Activated CD4-positive, alpha-beta T cell treated with anti-CD3 and anti-CD28 coated beads, Interleukin-2, amount 10 ng/mL, durations not matched to agents 7 days and 5 days (primary cell): ENCODE data around the gene ARHGEF26. TPM values are rescaled to one million over a fixed set of nuclear protein-coding genes. Genes with fewer than 3 reads are reported as not detected.

Experiments
- CTCF ChIA-PET: fragments of 350-600 bp; sonication (Branson Sonifier 250); formaldehyde crosslinking; loops from one replicate; lab custom pipeline; 2021; ENCODE audit warnings: antibody characterized with exemption; lab: Charles Lee
- POLR2A ChIA-PET: fragments of 350-600 bp; sonication (Branson Sonifier 250); formaldehyde crosslinking; loops from one replicate; lab custom pipeline; 2021; ENCODE audit warnings: antibody characterized with exemption; lab: Charles Lee
- DNase-seq: peaks from one replicate; pipeline ENCODE4 v3.0.0-alpha.2; 2020
- H3K27ac Mint-ChIP-seq: one replicate; pipeline ENCODE4 v1.8.0; 2021; ENCODE audit warnings: mild to moderate bottlenecking, moderate library complexity, mixed read lengths
- H3K27me3 Mint-ChIP-seq: one replicate; pipeline ENCODE4 v1.8.0; 2021; ENCODE audit warnings: mixed read lengths
- H3K36me3 Mint-ChIP-seq: one replicate; pipeline ENCODE4 v1.8.0; 2021; ENCODE audit warnings: low read depth, mixed read lengths
- H3K4me1 Mint-ChIP-seq: one replicate; pipeline ENCODE4 v1.8.0; 2021; ENCODE audit warnings: mixed read lengths
- H3K4me3 Mint-ChIP-seq: one replicate; pipeline ENCODE4 v1.8.0; 2021; ENCODE audit warnings: mild to moderate bottlenecking, moderate library complexity, mixed read lengths
- H3K9me3 Mint-ChIP-seq: one replicate; pipeline ENCODE4 v1.8.0; 2021; ENCODE audit warnings: mixed read lengths
- total RNA-seq, 2 experiments: library from RNA; stranded (reverse); gene quantifications; one replicate each; pipeline ENCODE4 v1.2.3, GENCODE V29; 2021

ARHGEF26 gene
- total RNA-seq, 2 experiments from 2014 or later: 0.02 to 0.06 TPM

DNA sequence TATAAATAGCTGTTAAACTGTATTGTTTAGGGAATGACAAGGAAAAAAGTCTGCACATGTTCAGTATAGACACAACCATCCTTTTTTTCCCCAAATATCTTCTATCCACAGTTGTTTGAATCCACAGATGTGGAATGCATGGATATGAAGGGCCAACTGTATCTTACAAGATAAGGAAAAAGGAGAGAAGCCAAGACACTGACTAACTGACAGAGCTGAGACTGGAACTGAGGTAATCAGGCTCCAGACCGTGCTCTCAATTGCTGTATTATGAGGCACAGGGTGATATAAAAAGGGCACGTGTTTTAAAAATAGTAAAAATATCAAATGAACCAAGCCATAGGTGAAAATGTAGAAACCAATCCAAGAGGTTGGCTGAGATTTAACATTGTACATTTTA is 154.1 kb downstream of the ARHGEF26 start:
- Mint-ChIP-seq H3K4me1 (no peaks in the 10 kb centered on the region), H3K27me3 (no peaks in the 10 kb centered on the region), H3K9me3 (no peaks in the 10 kb centered on the region), H3K27ac (no peak overlapping the region), H3K36me3 (peaks cover 61% of the 10 kb centered on the region), H3K4me3 (no peak overlapping the region)
- POLR2A ChIA-PET: no interaction called here
- CTCF ChIA-PET: no interaction called here
- DNase-seq: no peak

DNA sequence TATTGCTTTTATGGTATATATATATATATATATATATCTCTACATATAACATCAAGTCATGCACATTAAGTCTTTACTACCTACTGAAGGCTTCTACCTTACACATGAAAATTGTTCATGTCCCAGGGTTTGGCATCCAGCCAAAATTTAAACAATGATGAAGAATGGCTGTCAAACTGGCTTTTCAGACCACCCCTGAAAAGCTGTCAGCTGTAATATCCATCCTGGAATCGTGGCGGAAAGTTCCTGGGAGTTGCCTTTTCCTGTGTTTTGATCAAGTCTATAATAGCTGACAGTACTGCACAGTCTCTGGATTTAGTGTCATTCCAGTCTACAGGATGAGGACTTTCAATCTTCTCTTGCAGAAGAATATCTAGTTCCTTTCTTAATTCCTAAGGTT is 154.8 kb downstream of the ARHGEF26 start:
- no peaks in the 10 kb centered on the region for H3K27me3 Mint-ChIP-seq

DNA sequence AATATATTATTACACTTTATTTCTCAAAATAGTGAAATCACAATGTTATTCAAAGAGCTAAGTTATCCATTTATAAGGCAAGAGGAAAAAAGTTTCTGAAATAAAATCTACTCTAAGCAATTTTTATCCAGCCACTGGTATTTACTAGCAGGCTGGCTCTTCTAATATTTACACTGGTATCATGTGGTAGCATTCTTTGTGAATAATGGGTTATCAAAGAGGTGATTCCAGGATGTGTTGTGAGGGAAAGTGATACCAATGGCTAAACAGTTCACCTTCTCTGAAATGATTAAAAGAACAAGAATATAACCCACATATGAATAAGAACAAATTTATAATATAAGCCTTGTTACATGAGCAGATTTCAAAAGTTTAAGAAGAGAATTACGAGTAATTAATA is 159.0 kb downstream of the ARHGEF26 start:
- Mint-ChIP-seq H3K4me3 (no peak overlapping the region), H3K27me3 (no peaks in the 10 kb centered on the region), H3K9me3 (no peaks in the 10 kb centered on the region), H3K4me1 (peaks cover 3% of the 10 kb centered on the region), H3K27ac (no peak overlapping the region), H3K36me3 (peaks cover 57% of the 10 kb centered on the region)
- ChIA-PET POLR2A (no interaction called here), CTCF (no interaction called here)
- DNase-seq: no peak

More for the DNA sequence above, 154.8 kb downstream of the ARHGEF26 start:
- H3K4me3 Mint-ChIP-seq: no peak overlapping the region
- no peak overlapping the region for H3K27ac Mint-ChIP-seq
- no peak for DNase-seq
- peaks cover 59% of the 10 kb centered on the region for H3K36me3 Mint-ChIP-seq
- no peaks in the 10 kb centered on the region for H3K4me1 Mint-ChIP-seq
- CTCF ChIA-PET: no interaction called here
- POLR2A ChIA-PET: no interaction called here
- H3K9me3 Mint-ChIP-seq: no peaks in the 10 kb centered on the region

DNA sequence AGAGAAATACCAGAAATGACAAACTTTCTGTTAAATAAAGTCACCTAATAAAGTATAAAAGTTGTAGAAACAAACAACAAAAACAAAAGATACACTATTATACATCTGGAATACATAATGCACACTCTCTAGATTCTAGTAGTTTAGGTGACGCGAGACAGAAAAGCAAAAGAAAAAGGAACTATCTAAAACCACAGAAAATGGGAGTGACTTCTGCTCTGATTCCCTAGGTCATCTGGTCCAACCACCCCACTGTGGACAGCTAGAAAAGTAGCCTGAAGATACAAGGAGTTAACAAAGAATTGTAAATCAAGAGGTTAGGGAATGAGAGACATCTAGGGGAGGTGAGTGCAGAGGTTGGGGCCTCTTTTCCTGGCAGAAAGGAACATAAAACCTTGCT is 164.0 kb downstream of the ARHGEF26 start:
- no peak for DNase-seq
- no peaks in the 10 kb centered on the region for H3K27me3 Mint-ChIP-seq
- ChIA-PET CTCF (interaction anchor here (1.4 kb wide), 1 partner anchor 29 kb away, joined by 5 read pairs; no protein-coding TSS in a partner anchor), POLR2A (no interaction called here)
- no peaks in the 10 kb centered on the region for H3K9me3 Mint-ChIP-seq
- peaks cover 5% of the 10 kb centered on the region for H3K4me1 Mint-ChIP-seq
- H3K4me3 Mint-ChIP-seq: no peak overlapping the region
- peaks cover 49% of the 10 kb centered on the region for H3K36me3 Mint-ChIP-seq
- no peak overlapping the region for H3K27ac Mint-ChIP-seq

DNA sequence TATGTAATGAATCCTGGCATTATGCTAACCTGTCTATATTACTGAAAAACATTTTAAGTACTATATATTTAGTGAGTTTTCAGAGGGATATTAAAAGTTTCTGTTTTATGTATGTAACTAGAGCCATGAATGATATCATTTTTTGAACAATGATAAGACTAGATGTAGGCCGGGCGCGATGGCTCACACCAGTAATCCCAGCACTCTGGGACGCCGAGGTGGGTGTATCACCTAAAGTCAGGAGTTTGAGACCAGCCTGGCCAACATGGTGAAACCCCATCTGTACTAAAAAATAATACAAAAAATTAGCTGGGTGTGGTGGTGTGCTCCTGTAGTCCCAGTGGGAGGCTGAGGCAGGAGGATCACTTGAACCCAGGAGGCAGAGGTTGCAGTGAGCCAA is 169.0 kb downstream of the ARHGEF26 start:
- no peak overlapping the region for H3K27ac Mint-ChIP-seq

DNA sequence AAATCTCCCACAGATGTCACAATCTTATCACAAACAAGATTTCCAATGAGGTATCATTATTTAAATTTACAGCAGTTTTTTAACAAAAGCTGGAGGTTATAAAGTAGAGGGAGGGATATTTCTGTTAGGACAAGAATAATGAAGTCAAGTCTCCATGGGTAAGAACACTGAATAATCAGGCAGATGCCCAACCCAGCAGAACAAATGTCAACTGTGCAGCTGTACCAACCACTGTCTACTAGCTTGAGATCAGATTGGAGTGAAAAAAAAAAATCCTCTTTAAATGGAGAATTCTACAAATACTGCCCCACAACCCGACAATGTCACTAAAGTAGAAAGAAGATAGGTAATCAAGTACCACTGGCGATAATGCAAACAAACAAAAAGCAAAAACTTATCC is 172.8 kb downstream of the ARHGEF26 start:
- no peak overlapping the region for H3K27ac Mint-ChIP-seq
- peaks cover 46% of the 10 kb centered on the region for H3K36me3 Mint-ChIP-seq
- H3K27me3 Mint-ChIP-seq: no peaks in the 10 kb centered on the region
- no peak for DNase-seq
- POLR2A ChIA-PET: no interaction called here
- H3K4me1 Mint-ChIP-seq: no peaks in the 10 kb centered on the region
- H3K4me3 Mint-ChIP-seq: no peak overlapping the region
- H3K9me3 Mint-ChIP-seq: no peaks in the 10 kb centered on the region
- CTCF ChIA-PET: interaction anchor here (1.0 kb wide), 1 partner anchor 12 kb away, joined by 3 read pairs; no protein-coding TSS in a partner anchor

More for the DNA sequence above, 169.0 kb downstream of the ARHGEF26 start:
- no peaks in the 10 kb centered on the region for H3K9me3 Mint-ChIP-seq
- H3K36me3 Mint-ChIP-seq: peaks cover 50% of the 10 kb centered on the region
- no peak overlapping the region for H3K4me3 Mint-ChIP-seq
- no peaks in the 10 kb centered on the region for H3K27me3 Mint-ChIP-seq
- H3K4me1 Mint-ChIP-seq: peaks cover 2% of the 10 kb centered on the region
- no peak for DNase-seq
- ChIA-PET POLR2A (no interaction called here), CTCF (no interaction called here)

DNA sequence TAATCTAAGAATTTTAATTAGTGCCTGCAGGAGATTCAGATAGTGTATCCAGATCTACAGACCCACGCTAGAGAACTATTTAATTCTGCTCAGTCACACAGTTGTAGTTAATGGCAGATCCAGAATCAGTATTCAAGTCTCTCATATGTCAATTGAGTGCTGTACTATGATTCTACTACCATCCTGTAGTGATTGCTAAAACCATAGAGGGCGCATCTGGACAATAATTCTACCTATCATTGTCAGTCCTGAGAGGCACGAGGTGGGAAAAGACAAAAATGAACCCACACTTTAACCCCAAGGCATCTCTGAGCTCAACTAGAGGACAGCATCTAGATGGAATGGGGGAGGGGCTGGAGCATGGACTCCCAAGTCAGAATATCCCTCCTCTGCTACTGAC is 180.4 kb downstream of the ARHGEF26 start:
- POLR2A ChIA-PET: no interaction called here
- CTCF ChIA-PET: no interaction called here
- Mint-ChIP-seq H3K9me3 (no peaks in the 10 kb centered on the region), H3K4me3 (no peak overlapping the region), H3K36me3 (peaks cover 53% of the 10 kb centered on the region), H3K4me1 (no peaks in the 10 kb centered on the region), H3K27me3 (no peaks in the 10 kb centered on the region), H3K27ac (no peak overlapping the region)
- DNase-seq: no peak

DNA sequence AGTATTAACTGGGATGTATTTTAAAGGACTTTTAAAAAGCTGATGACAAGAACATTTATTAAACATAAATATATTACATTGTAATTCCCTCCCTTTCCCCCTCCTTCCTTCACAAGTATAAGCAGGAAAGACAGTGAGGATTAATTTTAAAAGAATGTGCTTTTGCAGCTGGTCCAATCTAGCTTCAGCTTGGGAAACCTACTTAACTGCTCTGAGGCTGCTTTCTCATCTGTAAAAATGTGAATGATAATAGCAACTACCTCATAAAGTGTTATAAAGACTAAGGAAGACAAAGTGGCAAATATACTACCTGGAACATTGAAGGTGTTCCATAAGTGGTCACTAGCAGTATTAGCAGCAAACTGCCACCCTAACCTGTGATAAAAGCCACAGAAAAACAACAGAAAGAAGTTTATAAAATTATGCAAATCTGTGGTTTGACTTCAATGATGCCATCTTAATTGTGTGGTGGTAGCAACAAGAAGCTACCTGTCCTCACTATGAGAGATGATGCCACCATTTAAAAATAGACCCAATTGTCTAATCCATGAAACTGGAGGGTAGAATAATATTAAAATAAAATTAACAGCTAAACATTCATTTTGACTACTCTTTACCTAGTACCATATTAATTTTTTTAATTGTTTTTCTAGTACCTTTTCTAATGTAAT is 183.1 kb downstream of the ARHGEF26 start:
- peaks cover 64% of the 10 kb centered on the region for H3K36me3 Mint-ChIP-seq
- H3K9me3 Mint-ChIP-seq: no peaks in the 10 kb centered on the region
- H3K27ac Mint-ChIP-seq: no peak overlapping the region
- ChIA-PET POLR2A (no interaction called here), CTCF (interaction anchor here (2.2 kb wide), 1 partner anchor 10 kb away, joined by 6 read pairs; no protein-coding TSS in a partner anchor)
- no peak for DNase-seq
- H3K27me3 Mint-ChIP-seq: no peaks in the 10 kb centered on the region
- H3K4me1 Mint-ChIP-seq: peaks cover 11% of the 10 kb centered on the region
- H3K4me3 Mint-ChIP-seq: no peak overlapping the region

DNA sequence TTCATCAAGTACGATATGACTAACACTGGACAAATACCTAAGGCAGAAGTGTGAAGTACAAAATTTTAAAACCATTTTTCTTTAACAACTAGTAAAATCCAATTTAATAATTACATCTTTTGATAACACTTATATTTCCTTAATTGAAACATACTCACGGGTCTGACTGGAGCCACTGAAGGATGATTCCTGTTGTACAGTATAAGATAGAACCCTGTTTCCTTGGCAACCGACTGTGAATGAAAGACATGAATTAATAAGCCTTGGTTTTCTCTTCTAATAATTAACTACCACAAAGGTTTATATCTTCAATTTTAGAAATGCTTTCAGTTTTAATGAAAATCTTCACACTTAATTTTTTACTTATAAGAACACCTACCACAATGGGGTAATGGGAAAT is 183.7 kb downstream of the ARHGEF26 start:
- Mint-ChIP-seq H3K4me1 (peaks cover 11% of the 10 kb centered on the region), H3K9me3 (no peaks in the 10 kb centered on the region), H3K27me3 (no peaks in the 10 kb centered on the region), H3K36me3 (peaks cover 68% of the 10 kb centered on the region), H3K27ac (no peak overlapping the region), H3K4me3 (no peak overlapping the region)
- ChIA-PET CTCF (interaction anchor here (1.3 to 2.2 kb wide), 2 partner anchors 9 to 17 kb away, joined by 4 to 6 read pairs; no protein-coding TSS in a partner anchor), POLR2A (no interaction called here)
- no peak for DNase-seq

DNA sequence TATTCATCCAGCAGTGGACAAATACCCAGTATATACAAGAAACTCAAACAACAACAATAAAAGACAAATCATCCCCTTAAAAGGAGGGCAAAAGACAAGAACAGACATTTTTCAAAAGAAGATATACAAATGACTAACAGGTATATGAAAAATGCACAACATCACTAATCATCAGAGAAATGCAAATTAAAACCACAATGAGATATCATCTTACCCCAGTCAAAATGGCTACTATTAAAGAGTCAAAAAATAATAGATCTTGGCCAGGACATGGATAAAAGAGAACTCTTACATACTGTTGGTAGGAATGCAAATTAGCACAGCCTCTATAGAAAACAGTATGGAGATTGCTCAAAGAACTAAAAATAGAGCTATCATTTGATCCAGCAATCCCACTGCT is 186.2 kb downstream of the ARHGEF26 start:
- H3K4me1 Mint-ChIP-seq: peaks cover 13% of the 10 kb centered on the region
- H3K27me3 Mint-ChIP-seq: no peaks in the 10 kb centered on the region
- no peaks in the 10 kb centered on the region for H3K9me3 Mint-ChIP-seq
- peaks cover 57% of the 10 kb centered on the region for H3K36me3 Mint-ChIP-seq
- no peak overlapping the region for H3K4me3 Mint-ChIP-seq
- no peak overlapping the region for H3K27ac Mint-ChIP-seq
- ChIA-PET POLR2A (no interaction called here), CTCF (interaction anchor here (0.7 kb wide), 1 partner anchor 1229 kb away, joined by 3 read pairs; no protein-coding TSS in a partner anchor)
- DNase-seq: no peak

Other genes starting within 250 kb of the ARHGEF26 start
- gene DHX36, start 203.1 kb downstream of the ARHGEF26 start, total RNA-seq: 10 to 100 TPM; 64.4 to 72.0 TPM